Erythroblast (primary cell): Measurements from ENCODE around the gene RNF121.

Source experiments
- DNase-seq, 2 experiments: peaks; one replicate each; lab custom pipeline; 2025; lab: John Stamatoyannopoulos, UW
- GATA1 ChIP-seq: IDR thresholded peaks from 2 replicates; pipeline ENCODE4 v1.6.1; 2011; ENCODE audit warnings: low read depth, mild to moderate bottlenecking, control low read depth, low read length, moderate library complexity
- POLR2A ChIP-seq: IDR thresholded peaks from 2 replicates; pipeline ENCODE4 v1.6.1; 2011; ENCODE audit warnings: mild to moderate bottlenecking, low read length

The RNF121 gene

GRCh38 chr11:72036687-72037086 is 107.8 kb downstream of the RNF121 start:
- DNase-seq: no peak
- TF ChIP-seq GATA1: no peak
- TF ChIP-seq POLR2A: no peak

- no peak for TF ChIP-seq GATA1
- TF ChIP-seq POLR2A: no peak
- no peak for DNase-seq
Measured at GRCh38 chr11:72037554-72038311, 108.9 kb downstream of the RNF121 start.

- peak in 1 of 2 experiments; percentile 51 for DNase-seq
- TF ChIP-seq POLR2A (no peak), GATA1 (no peak)
Measured at GRCh38 chr11:72038491-72038890, 109.6 kb downstream of the RNF121 start.

GRCh38 chr11:72039031-72039855 is 110.4 kb downstream of the RNF121 start:
- DNase-seq: peak; percentile 47 to 50
- no peak for TF ChIP-seq GATA1
- TF ChIP-seq POLR2A: no peak

DNA sequence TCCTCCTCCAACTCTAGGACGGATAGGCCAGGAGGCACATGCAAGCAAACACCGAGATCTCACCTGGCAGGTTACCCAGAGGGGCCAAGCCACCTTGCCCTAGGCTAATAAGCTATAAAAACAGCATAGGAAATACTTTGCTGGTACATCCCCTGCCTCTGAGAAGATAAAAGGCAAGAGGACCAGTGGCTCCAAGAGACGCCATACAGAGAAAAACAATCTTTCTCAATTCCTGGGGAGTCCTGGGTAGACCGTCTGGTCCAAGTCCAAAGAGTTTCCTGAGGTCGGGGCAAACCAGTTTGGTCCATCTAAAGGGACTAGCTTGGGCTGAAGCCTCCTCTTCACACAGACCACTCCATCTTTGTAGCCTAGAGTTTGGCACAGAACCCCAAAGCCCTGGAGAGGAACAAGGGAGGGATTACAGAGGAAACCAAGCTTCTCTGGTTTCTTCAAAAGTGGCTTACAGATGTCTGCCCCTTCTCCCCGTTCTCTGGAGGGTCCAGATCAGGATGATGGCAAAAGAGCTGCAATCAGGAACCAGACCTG is 111.1 kb downstream of the RNF121 start:
- DNase-seq: no peak
- TF ChIP-seq GATA1 (no peak), POLR2A (no peak)

DNA sequence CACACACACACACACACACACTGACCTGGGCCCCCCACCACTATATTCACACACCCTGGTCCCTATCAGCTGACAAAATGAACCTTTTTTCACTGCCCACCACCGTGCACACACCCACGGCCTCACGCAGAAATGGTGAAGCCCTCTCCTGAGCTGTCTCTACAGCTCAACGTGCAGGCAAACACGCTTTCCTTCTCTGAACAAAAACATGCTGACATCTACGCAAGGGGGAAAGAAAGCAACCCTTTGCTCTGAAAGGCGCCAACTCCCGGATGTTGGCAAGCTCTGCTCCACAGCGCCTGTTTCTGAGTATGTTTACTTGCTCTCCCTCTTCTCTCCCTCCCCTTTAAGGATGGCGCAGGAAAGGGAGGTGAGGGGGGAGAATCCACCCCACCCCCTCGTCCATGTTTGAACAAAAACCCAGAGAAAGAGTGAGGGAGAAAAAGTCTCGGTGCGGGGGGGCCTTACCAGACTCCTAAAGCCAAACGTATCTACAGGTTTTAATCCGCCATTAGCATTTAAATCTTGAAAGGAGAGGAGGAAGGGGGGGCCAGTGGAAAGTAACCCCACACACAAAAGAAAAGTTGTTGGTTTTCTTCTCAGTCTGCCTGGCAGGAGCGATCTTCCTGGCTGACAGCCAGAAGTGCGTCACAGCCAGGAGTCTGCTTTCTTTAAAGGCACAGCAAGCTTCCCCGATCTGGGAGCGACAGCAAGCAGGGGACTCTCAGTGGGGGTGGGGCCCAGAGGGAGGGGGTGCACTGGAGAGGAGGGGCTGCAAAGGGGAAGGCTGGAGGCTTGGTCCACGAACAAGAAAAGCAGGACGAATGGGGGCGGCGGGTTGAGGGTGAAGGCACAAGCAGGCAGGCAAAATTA is 111.9 kb downstream of the RNF121 start:
- no peak for TF ChIP-seq POLR2A
- TF ChIP-seq GATA1: no peak
- DNase-seq: peak; percentile 79 to 91

- TF ChIP-seq GATA1 (no peak), POLR2A (peak; percentile 29)
- DNase-seq: peak; percentile 54 to 66
Measured at GRCh38 chr11:72041364-72042063, 112.7 kb downstream of the RNF121 start.

DNA sequence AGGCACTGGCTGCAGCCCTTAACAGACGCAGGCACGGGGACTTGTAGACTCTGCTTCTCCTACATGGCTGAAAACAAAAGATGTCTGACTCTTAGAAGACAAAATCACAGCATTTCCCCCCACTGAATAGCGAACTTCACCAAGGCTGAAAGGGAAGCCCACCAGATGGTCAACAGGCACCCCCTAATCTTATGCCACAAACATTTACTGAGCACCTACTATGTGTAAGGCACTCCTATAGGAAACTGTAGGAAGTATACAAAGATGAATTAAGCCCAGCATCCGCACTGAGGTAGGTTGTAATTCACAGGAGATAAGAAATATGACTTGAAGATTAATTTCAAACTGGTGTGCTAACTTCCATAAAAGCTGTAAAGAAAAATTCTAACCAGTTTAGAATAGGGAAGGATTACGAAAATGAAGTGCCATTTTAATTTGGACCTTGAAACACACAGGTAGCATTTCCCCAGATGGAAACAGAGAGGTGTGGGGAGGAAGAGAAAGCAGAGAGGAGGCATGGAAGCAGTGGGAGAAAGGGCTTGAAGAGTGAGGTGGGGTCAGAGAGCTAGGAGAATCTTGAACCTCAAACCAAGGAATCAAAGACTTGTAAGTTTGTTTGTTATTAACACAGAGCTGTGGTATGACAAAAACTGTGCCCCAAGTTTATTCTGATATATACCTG is 113.4 kb downstream of the RNF121 start:
- DNase-seq: no peak
- no peak for TF ChIP-seq GATA1
- no peak for TF ChIP-seq POLR2A

DNA sequence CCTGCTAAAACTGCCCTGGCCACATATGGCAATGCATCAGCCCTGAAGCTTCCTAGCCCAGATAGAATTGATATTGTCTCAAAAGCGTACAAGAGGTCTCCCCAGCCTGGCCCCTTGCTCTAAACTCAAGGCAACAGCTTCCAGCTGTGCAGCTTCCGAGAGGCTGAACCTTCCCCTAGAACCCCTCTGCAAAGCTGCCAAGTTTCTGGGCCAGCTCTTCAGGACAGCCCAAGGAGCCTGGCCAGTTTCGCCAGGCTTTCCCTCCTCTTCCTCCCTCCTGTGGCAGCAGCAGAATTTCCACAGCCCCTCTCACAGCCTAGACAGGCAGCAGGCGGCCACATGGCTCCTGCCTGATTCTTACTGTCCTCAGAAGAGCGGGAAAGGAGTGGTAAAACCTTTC is 117.0 kb downstream of the RNF121 start:
- no peak for DNase-seq
- no peak for TF ChIP-seq POLR2A
- TF ChIP-seq GATA1: no peak
